ENCODE results near the gene SAXO1. TPM values are rescaled to one million over a fixed set of nuclear protein-coding genes. Genes with fewer than 3 reads are reported as not detected.

Gene SAXO1
- total and polyA plus RNA-seq, 2 experiments from 2014 or later: 0.04 TPM; not detected in 1

GRCh38 chr9:19000133-19000532 lies 32.9 kb downstream of the SAXO1 start:
- TF ChIP-seq EZH2 (IDR thresholded peaks at IDR 0.05; ENCODE audit: borderline replicate concordance): no peak
- TF ChIP-seq EZH2phosphoT487 (IDR thresholded peaks at IDR 0.05; ENCODE audit: low read depth, severe bottlenecking, unreplicated experiment): no peak
- TF ChIP-seq, protein P1, sequence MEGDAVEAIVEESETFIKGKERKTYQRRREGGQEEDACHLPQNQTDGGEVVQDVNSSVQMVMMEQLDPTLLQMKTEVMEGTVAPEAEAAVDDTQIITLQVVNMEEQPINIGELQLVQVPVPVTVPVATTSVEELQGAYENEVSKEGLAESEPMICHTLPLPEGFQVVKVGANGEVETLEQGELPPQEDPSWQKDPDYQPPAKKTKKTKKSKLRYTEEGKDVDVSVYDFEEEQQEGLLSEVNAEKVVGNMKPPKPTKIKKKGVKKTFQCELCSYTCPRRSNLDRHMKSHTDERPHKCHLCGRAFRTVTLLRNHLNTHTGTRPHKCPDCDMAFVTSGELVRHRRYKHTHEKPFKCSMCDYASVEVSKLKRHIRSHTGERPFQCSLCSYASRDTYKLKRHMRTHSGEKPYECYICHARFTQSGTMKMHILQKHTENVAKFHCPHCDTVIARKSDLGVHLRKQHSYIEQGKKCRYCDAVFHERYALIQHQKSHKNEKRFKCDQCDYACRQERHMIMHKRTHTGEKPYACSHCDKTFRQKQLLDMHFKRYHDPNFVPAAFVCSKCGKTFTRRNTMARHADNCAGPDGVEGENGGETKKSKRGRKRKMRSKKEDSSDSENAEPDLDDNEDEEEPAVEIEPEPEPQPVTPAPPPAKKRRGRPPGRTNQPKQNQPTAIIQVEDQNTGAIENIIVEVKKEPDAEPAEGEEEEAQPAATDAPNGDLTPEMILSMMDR (IDR thresholded peaks at IDR 0.05; ENCODE audit: poor library complexity): no peak
- Histone ChIP-seq H3K27ac (no peak overlapping the region), H3K79me2 (no peaks in the 10 kb centered on the region), H3K4me2 (no peak overlapping the region), H3K4me3 (no peak overlapping the region), H4K20me1 (ENCODE audit: insufficient read depth, poor library complexity, severe bottlenecking) (no peaks in the 10 kb centered on the region), H2AFZ (no peak overlapping the region), H3K9me2 (replicated peaks; ENCODE audit: insufficient read depth) (no peaks in the 10 kb centered on the region), H3K9me3 (ENCODE audit: low read depth) (no peaks in the 10 kb centered on the region), H3K36me3 (replicated peaks; ENCODE audit: insufficient read depth, low read depth) (no peaks in the 10 kb centered on the region), H3K4me1 (ENCODE audit: insufficient read depth) (peaks cover 3% of the 10 kb centered on the region), H3K27me3 (no peaks in the 10 kb centered on the region)
- DNase-seq (ENCODE audit: low spot score): no peak
- WGBS (ENCODE audit: low lambda C conversion rate, missing lambda C conversion rate): 96% methylated on average over 9 of the region's 16 CpGs

- no peak overlapping the region for H3K4me3 ChIP-seq
- H3K27ac ChIP-seq: no peak overlapping the region
- no peaks in the 10 kb centered on the region for H3K9me3 ChIP-seq (ENCODE audit: low read depth)
- 96% methylated on average over 12 of the region's 28 CpGs for WGBS (ENCODE audit: low lambda C conversion rate, missing lambda C conversion rate)
- no peaks in the 10 kb centered on the region for H3K9me2 ChIP-seq (replicated peaks; ENCODE audit: insufficient read depth)
- H2AFZ ChIP-seq: no peak overlapping the region
- no peak for DNase-seq (ENCODE audit: low spot score)
- no peaks in the 10 kb centered on the region for H4K20me1 ChIP-seq (ENCODE audit: insufficient read depth, poor library complexity, severe bottlenecking)
- no peaks in the 10 kb centered on the region for H3K36me3 ChIP-seq (replicated peaks; ENCODE audit: insufficient read depth, low read depth)
- H3K27me3 ChIP-seq: no peaks in the 10 kb centered on the region
- no peaks in the 10 kb centered on the region for H3K79me2 ChIP-seq
- H3K4me2 ChIP-seq: no peak overlapping the region
- TF ChIP-seq EZH2phosphoT487 (IDR thresholded peaks at IDR 0.05; ENCODE audit: low read depth, severe bottlenecking, unreplicated experiment): no peak
- TF ChIP-seq, protein P1 (IDR thresholded peaks at IDR 0.05; ENCODE audit: poor library complexity): no peak
- TF ChIP-seq EZH2 (IDR thresholded peaks at IDR 0.05; ENCODE audit: borderline replicate concordance): no peak
- H3K4me1 ChIP-seq (ENCODE audit: insufficient read depth): peaks cover 6% of the 10 kb centered on the region
Measured at GRCh38 chr9:18999173-18999785, 33.7 kb downstream of the SAXO1 start.

DNA sequence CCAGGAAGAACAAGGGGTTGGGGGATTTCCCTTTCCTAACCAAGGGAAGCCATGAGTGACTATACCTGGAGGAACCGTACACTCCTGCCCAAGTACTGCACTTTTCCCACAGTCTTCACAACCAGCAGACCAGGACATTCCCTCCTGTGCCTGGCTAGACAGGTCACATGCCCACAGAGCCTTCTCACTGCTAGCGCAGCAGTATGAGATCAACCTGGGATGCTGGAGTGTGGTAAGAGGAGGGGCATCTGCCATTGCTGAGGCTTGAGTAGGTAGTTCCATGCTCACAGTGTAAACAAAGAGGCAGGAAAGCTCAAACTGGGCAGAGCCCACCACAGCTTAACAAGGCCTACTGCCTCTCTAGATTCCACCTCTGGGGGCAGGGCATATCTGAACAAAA lies 35.9 kb downstream of the SAXO1 start:
- no peaks in the 10 kb centered on the region for H3K9me2 ChIP-seq (replicated peaks; ENCODE audit: insufficient read depth)
- WGBS (ENCODE audit: low lambda C conversion rate, missing lambda C conversion rate): 88% methylated on average over 2 of the region's 2 CpGs
- no peaks in the 10 kb centered on the region for H3K36me3 ChIP-seq (replicated peaks; ENCODE audit: insufficient read depth, low read depth)
- H3K27me3 ChIP-seq: no peaks in the 10 kb centered on the region
- peaks cover 6% of the 10 kb centered on the region for H3K4me1 ChIP-seq (ENCODE audit: insufficient read depth)
- H3K27ac ChIP-seq: no peak overlapping the region
- TF ChIP-seq, protein P1 (IDR thresholded peaks at IDR 0.05; ENCODE audit: poor library complexity): no peak
- TF ChIP-seq EZH2phosphoT487 (IDR thresholded peaks at IDR 0.05; ENCODE audit: low read depth, severe bottlenecking, unreplicated experiment) (no peak), EZH2 (IDR thresholded peaks at IDR 0.05; ENCODE audit: borderline replicate concordance) (no peak)
- H3K4me2 ChIP-seq: no peak overlapping the region
- no peak overlapping the region for H2AFZ ChIP-seq
- H3K4me3 ChIP-seq: no peak overlapping the region
- no peaks in the 10 kb centered on the region for H4K20me1 ChIP-seq (ENCODE audit: insufficient read depth, poor library complexity, severe bottlenecking)
- H3K9me3 ChIP-seq (ENCODE audit: low read depth): no peaks in the 10 kb centered on the region
- no peak for DNase-seq (ENCODE audit: low spot score)
- H3K79me2 ChIP-seq: no peaks in the 10 kb centered on the region
